B cell (primary cell): ENCODE results near the gene RELL2. TPM values are rescaled to one million over a fixed set of nuclear protein-coding genes. Genes with fewer than 3 reads are reported as not detected.

Experiments
- ATAC-seq: fragments of 200-7000 bp; cut with Tn5 transposase; one replicate; pipeline ENCODE4 v1.10.0; 2021; ENCODE audit warnings: low read depth, mild to moderate bottlenecking, moderate number of reproducible peaks, moderate library complexity
- CTCF ChIA-PET: fragments of 350-600 bp; sonication (Branson Sonifier 250); formaldehyde crosslinking; loops from one replicate; lab custom pipeline; 2021; ENCODE audit warnings: antibody characterized with exemption, inconsistent platforms; lab: Charles Lee
- POLR2A ChIA-PET: fragments of 350-600 bp; sonication (Branson Sonifier 250); formaldehyde crosslinking; loops from one replicate; lab custom pipeline; 2021; ENCODE audit warnings: antibody characterized with exemption; lab: Charles Lee
- DNase-seq: peaks from one replicate; pipeline ENCODE4 v3.0.0; 2013
- H2AFZ ChIP-seq: 2 replicates; pipeline ENCODE4 v1.6.1; 2012; ENCODE audit warnings: mild to moderate bottlenecking, low read depth, low read length; ENCODE audit not compliant: insufficient read depth, poor library complexity, severe bottlenecking
- H3K27ac ChIP-seq, 2 donors: 1 replicate in 1 of 2; 2 replicates in 1 of 2; pipeline ENCODE4 v1.5.1; 2012 to 2013; ENCODE audit warnings: low read length in 2 of 2, mild to moderate bottlenecking in 2 of 2, moderate library complexity in 1 of 2
- H3K27me3 ChIP-seq, 4 experiments: fragments of 200-600 bp in 1 of 4; sonication (generic) in 1 of 4; replicated peaks in 1 of 4; 1 replicate in 2 of 4; 2 replicates in 2 of 4; pipeline versions ENCODE4 v1.6.1 to v1.7.0; 2013 to 2016; ENCODE audit warnings: low read length in 3 of 4, mild to moderate bottlenecking in 2 of 4, mixed read lengths in 1 of 4, moderate library complexity in 1 of 4; ENCODE audit not compliant: insufficient read depth in 4 of 4, control insufficient read depth in 3 of 4; ENCODE audit errors: control extremely low read depth in 1 of 4
- H3K36me3 ChIP-seq, 2 experiments: replicated peaks in 1 of 2; 1 replicate in 1 of 2; 2 replicates in 1 of 2; pipeline versions ENCODE4 v1.6.1 to v1.7.1; 2013; ENCODE audit warnings: low read length in 1 of 2; ENCODE audit not compliant: insufficient read depth in 2 of 2, control insufficient read depth in 1 of 2; ENCODE audit errors: control extremely low read depth in 1 of 2, extremely low read depth in 1 of 2
- H3K4me1 ChIP-seq, 2 donors: fragments of 200-600 bp in 1 of 2; sonication (generic) in 1 of 2; 1 replicate in 1 of 2; 2 replicates in 1 of 2; pipeline versions ENCODE4 v1.5.1 to v1.6.1; 2013 to 2017; ENCODE audit warnings: low read length in 2 of 2; ENCODE audit not compliant: control insufficient read depth in 2 of 2, insufficient read depth in 2 of 2
- H3K4me2 ChIP-seq: replicated peaks from 2 replicates; pipeline ENCODE3; 2012; ENCODE audit warnings: mild to moderate bottlenecking, low read depth, low read length; ENCODE audit not compliant: poor library complexity, severe bottlenecking
- H3K4me3 ChIP-seq, 5 experiments: fragments of 200-600 bp in 1 of 5; sonication (generic) in 1 of 5; 1 replicate in 3 of 5; 2 replicates in 2 of 5; pipeline versions ENCODE4 v1.5.1 to v1.7.0; 2011 to 2016; ENCODE audit warnings: low read length in 4 of 5, mild to moderate bottlenecking in 4 of 5, low read depth in 2 of 5, control low read depth in 1 of 5, moderate library complexity in 1 of 5; ENCODE audit not compliant: insufficient read depth in 1 of 5; ENCODE audit errors: control extremely low read depth in 1 of 5, extremely low read depth in 1 of 5
- H3K79me2 ChIP-seq: fragments of 200-600 bp; sonication (generic); one replicate; pipeline ENCODE4 v1.6.0; 2016; ENCODE audit warnings: low read length; ENCODE audit not compliant: control insufficient read depth, insufficient read depth
- H3K9ac ChIP-seq: fragments of 200-600 bp; sonication (generic); 2 replicates; pipeline ENCODE4 v1.6.1; 2017; ENCODE audit warnings: mild to moderate bottlenecking, low read length, moderate library complexity
- H3K9me3 ChIP-seq, 3 donors: one replicate each; pipeline versions ENCODE4 v1.6.1 to v1.7.1; 2013; ENCODE audit warnings: low read length in 2 of 3; ENCODE audit not compliant: control insufficient read depth in 2 of 3, insufficient read depth in 1 of 3; ENCODE audit errors: control extremely low read depth in 1 of 3
- H4K20me1 ChIP-seq: 2 replicates; pipeline ENCODE4 v1.6.0; 2012; ENCODE audit warnings: mild to moderate bottlenecking, low read length; ENCODE audit not compliant: insufficient read depth, control insufficient read depth, poor library complexity, severe bottlenecking
- H3K27ac Mint-ChIP-seq: one replicate; pipeline ENCODE4 v1.8.0; 2021; ENCODE audit warnings: mixed read lengths
- H3K27me3 Mint-ChIP-seq: one replicate; pipeline ENCODE4 v1.8.0; 2021; ENCODE audit warnings: mixed read lengths
- H3K4me1 Mint-ChIP-seq: one replicate; pipeline ENCODE4 v1.8.0; 2021; ENCODE audit warnings: mixed read lengths
- H3K4me3 Mint-ChIP-seq: one replicate; pipeline ENCODE4 v1.8.0; 2021; ENCODE audit warnings: mixed read lengths
- H3K9me3 Mint-ChIP-seq: one replicate; pipeline ENCODE4 v1.8.0; 2022; ENCODE audit warnings: mixed read lengths; ENCODE audit not compliant: insufficient read depth
- EZH2 ChIP-seq: IDR thresholded peaks from 2 replicates; pipeline ENCODE4 v1.6.1; 2012; ENCODE audit warnings: borderline replicate concordance, low read depth, mild to moderate bottlenecking, moderate library complexity, low read length; ENCODE audit not compliant: insufficient read depth, poor library complexity, severe bottlenecking
- WGBS: methylation state at CpG from one replicate; pipeline ENCODE4 v1.1.5; 2013; ENCODE audit warnings: missing lambda C conversion rate; ENCODE audit not compliant: insufficient coverage; 5-methylcytosine and 5-hydroxymethylcytosine counted together
- intact Hi-C: fragments of 100-400 bp; cut with micrococcal nuclease; formaldehyde crosslinking; loops from one replicate; pipeline ENCODE4 v1.10.0; 2022
- polyA plus RNA-seq: library from polyadenylated mRNA; depleted of rRNA; stranded (reverse); fragments of >200 nt; gene quantifications from 2 replicates; pipeline ENCODE4 v1.2.3, GENCODE V29; 2012
- total RNA-seq, 2 donors: library from RNA; stranded (reverse); fragments of 120-200 nt in 1 of 2; gene quantifications; 1 replicate in 1 of 2; 2 replicates in 1 of 2; pipeline versions ENCODE4 v1.2.3 to v1.2.4, GENCODE V29; 2013 to 2022
- TF ChIP-seq, protein P1 (sequence below): fragments of 200-600 bp; IDR thresholded peaks from one replicate; pipeline ENCODE4 v1.8.0; 2022; ENCODE audit warnings: antibody characterized with exemption, mild to moderate bottlenecking

Gene RELL2
- total and polyA plus RNA-seq, 2 donors (not counting 1 experiment from before 2014, with no cell fraction given) = 12.1 to 48.9 TPM

DNA sequence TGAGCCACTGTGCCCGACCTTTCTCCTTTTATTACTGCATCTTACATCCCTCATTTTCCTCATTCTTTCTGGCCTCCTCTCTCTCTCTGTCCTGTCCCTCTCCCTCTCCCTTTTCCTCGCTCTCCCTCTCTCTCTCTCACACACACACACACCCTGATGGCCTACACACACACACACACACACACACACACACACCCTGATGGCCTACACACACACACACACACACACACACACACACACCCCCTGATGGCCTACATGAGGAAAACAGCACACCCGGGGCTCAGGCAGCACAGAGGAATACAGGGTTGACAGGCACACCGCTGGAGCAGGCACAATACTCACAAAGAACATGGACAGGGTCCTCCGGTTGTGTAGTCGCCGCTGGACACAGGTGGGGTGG, 18.2 kb downstream of the RELL2 start:
- Histone ChIP-seq H3K4me1 (peaks cover 14 to 17% of the 10 kb centered on the region in 2 donors), H3K27ac (no peak overlapping the region), H3K4me3 (no peak overlapping the region), H3K9ac (no peak overlapping the region), H3K9me3 (peaks cover 0 to 6% (median 0%) of the 10 kb centered on the region in 3 donors), H2AFZ (no peak overlapping the region), H4K20me1 (no peaks in the 10 kb centered on the region), H3K36me3 (no peaks in the 10 kb centered on the region), H3K4me2 (no peak overlapping the region), H3K79me2 (peaks cover 8% of the 10 kb centered on the region), H3K27me3 (peaks cover 0 to 8% (median 1%) of the 10 kb centered on the region in 4 experiments)
- ChIA-PET CTCF (interaction anchor here (0.7 to 2.1 kb wide), 5 partner anchors 10 to 97 kb away, joined by 3 to 6 read pairs (median 4); no protein-coding TSS in a partner anchor), POLR2A (interaction anchor here (0.7 kb wide), 1 partner anchor 8 kb away, joined by 3 read pairs; no protein-coding TSS in a partner anchor)
- TF ChIP-seq, protein P1, sequence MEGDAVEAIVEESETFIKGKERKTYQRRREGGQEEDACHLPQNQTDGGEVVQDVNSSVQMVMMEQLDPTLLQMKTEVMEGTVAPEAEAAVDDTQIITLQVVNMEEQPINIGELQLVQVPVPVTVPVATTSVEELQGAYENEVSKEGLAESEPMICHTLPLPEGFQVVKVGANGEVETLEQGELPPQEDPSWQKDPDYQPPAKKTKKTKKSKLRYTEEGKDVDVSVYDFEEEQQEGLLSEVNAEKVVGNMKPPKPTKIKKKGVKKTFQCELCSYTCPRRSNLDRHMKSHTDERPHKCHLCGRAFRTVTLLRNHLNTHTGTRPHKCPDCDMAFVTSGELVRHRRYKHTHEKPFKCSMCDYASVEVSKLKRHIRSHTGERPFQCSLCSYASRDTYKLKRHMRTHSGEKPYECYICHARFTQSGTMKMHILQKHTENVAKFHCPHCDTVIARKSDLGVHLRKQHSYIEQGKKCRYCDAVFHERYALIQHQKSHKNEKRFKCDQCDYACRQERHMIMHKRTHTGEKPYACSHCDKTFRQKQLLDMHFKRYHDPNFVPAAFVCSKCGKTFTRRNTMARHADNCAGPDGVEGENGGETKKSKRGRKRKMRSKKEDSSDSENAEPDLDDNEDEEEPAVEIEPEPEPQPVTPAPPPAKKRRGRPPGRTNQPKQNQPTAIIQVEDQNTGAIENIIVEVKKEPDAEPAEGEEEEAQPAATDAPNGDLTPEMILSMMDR = no peak
- TF ChIP-seq EZH2 = no peak
- no peaks in the 10 kb centered on the region for H3K9me3 Mint-ChIP-seq
- H3K4me1 Mint-ChIP-seq = peaks cover 26% of the 10 kb centered on the region
- ATAC-seq (no peak), DNase-seq (no peak)
- WGBS = 90% methylated on average over 5 of the region's 7 CpGs
- H3K27me3 Mint-ChIP-seq = peaks cover 21% of the 10 kb centered on the region
- no peak overlapping the region for H3K27ac Mint-ChIP-seq
- no peak overlapping the region for H3K4me3 Mint-ChIP-seq
- intact Hi-C loops = loop anchor here (10.0 kb wide), 1 partner anchor 450 kb away; the partner anchor contains the start of gene NDFIP1

DNA sequence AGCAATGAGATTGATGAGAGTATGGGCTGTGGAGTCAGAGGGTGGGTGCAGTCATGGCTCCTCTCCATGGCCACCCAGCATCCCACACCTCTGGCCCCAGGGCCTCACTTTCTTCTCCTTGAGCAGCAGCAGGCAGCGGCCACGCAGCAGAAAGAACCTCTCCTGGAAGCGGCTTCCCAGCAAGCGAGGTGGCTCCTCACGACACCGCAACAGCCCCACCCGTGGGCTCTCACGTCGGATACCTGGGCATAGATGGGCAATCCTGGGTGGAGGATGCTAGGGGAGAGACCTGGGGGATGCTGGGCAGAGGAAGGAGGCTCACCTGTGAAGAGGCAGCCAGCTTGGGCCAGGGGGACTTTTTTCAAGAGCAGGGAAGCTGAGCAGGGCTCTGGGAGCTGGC, 19.6 kb downstream of the RELL2 start:
- intact Hi-C loops = loop anchor here (10.0 kb wide), 1 partner anchor 448 kb away; the partner anchor contains the start of gene NDFIP1
- Histone ChIP-seq H3K27me3 (peaks cover 0 to 8% (median 1%) of the 10 kb centered on the region in 4 experiments), H3K9me3 (peaks cover 0 to 6% (median 0%) of the 10 kb centered on the region in 3 donors), H3K36me3 (no peaks in the 10 kb centered on the region), H2AFZ (no peak overlapping the region), H3K27ac (no peak overlapping the region), H3K4me1 (peaks cover 6 to 7% of the 10 kb centered on the region in 2 donors), H4K20me1 (no peaks in the 10 kb centered on the region), H3K9ac (no peak overlapping the region), H3K79me2 (no peaks in the 10 kb centered on the region), H3K4me2 (no peak overlapping the region), H3K4me3 (no peak overlapping the region)
- H3K9me3 Mint-ChIP-seq = no peaks in the 10 kb centered on the region
- TF ChIP-seq, protein P1 = no peak
- TF ChIP-seq EZH2 = no peak
- no peak for ATAC-seq
- CTCF ChIA-PET = interaction anchor here (2.4 kb wide), 1 partner anchor 12 kb away, joined by 6 read pairs; no protein-coding TSS in a partner anchor
- DNase-seq = no peak
- no peak overlapping the region for H3K27ac Mint-ChIP-seq
- H3K4me3 Mint-ChIP-seq = no peak overlapping the region
- H3K27me3 Mint-ChIP-seq = peaks cover 21% of the 10 kb centered on the region
- POLR2A ChIA-PET = interaction anchor here (0.6 kb wide), 1 partner anchor 65 kb away, joined by 4 read pairs; no protein-coding TSS in a partner anchor
- WGBS = 96% methylated on average over 9 of the region's 9 CpGs
- H3K4me1 Mint-ChIP-seq = peaks cover 14% of the 10 kb centered on the region
